GM12892 (cell line): ENCODE results near the gene WIPF2.

Source experiments
- POLR2A ChIP-seq: IDR thresholded peaks from 2 replicates; pipeline ENCODE4 v1.6.1; 2011; ENCODE audit warnings: low read depth, low read length, control low read depth
- POLR2AphosphoS5 ChIP-seq: IDR thresholded peaks from 2 replicates; pipeline ENCODE4 v1.6.1; 2011; ENCODE audit warnings: low read depth, low read length, control low read depth
- TAF1 ChIP-seq: IDR thresholded peaks from 2 replicates; pipeline ENCODE4 v1.6.1; 2011; ENCODE audit warnings: low read depth, mild to moderate bottlenecking, control low read depth, low read length, borderline replicate concordance

GRCh38 chr17:40327735-40328385, 108.8 kb downstream of the WIPF2 start:
- no peak for TF ChIP-seq POLR2A
- TF ChIP-seq TAF1: no peak
- TF ChIP-seq POLR2AphosphoS5: no peak
